MCF 10A (cell line): ENCODE measurements around the gene SCAMP2. TPM values are rescaled to one million over a fixed set of nuclear protein-coding genes. Genes with fewer than 3 reads are reported as not detected.

Experiments used
- BruUV-seq: library from RNA; stranded (reverse); fragments of 400-500 nt; replicated peaks from 2 replicates; lab custom pipeline; 2021; lab: Mats Ljungman, UMichigan
- CTCF ChIA-PET: fragments of 300-600 bp; sonication (Branson Sonifier 250); formaldehyde crosslinking; extraction: SDS; loops from one replicate; lab custom pipeline; 2021; ENCODE audit warnings: antibody characterized with exemption, inconsistent platforms; lab: Yijun Ruan, JAX
- POLR2A ChIA-PET: fragments of 300-600, 350-650 bp; sonication (Branson Sonifier 250); formaldehyde crosslinking; extraction: SDS; loops from one replicate; lab custom pipeline; 2020; ENCODE audit warnings: antibody characterized with exemption, inconsistent platforms; lab: Yijun Ruan, JAX
- DNase-seq: peaks from one replicate; pipeline ENCODE4 v3.0.0-alpha.2; 2018; ENCODE audit not compliant: unreplicated experiment
- H3K27ac Mint-ChIP-seq: one replicate; pipeline ENCODE4 v1.8.0; 2022; ENCODE audit warnings: mild to moderate bottlenecking, low read depth, mixed read lengths; ENCODE audit not compliant: unreplicated experiment
- H3K27me3 Mint-ChIP-seq: one replicate; pipeline ENCODE4 v1.8.0; 2022; ENCODE audit warnings: mixed read lengths; ENCODE audit not compliant: insufficient read depth, unreplicated experiment
- H3K36me3 Mint-ChIP-seq: one replicate; pipeline ENCODE4 v1.8.0; 2022; ENCODE audit warnings: mild to moderate bottlenecking, moderate library complexity, mixed read lengths; ENCODE audit not compliant: insufficient read depth, unreplicated experiment
- H3K4me1 Mint-ChIP-seq: one replicate; pipeline ENCODE4 v1.8.0; 2022; ENCODE audit warnings: mixed read lengths; ENCODE audit not compliant: insufficient read depth, unreplicated experiment
- H3K4me3 Mint-ChIP-seq: one replicate; pipeline ENCODE4 v1.8.0; 2022; ENCODE audit warnings: mild to moderate bottlenecking, moderate library complexity, mixed read lengths; ENCODE audit not compliant: unreplicated experiment
- H3K9me3 Mint-ChIP-seq: one replicate; pipeline ENCODE4 v1.8.0; 2022; ENCODE audit warnings: mixed read lengths; ENCODE audit not compliant: unreplicated experiment
- CTCF ChIP-seq: fragments of 200-600 bp; IDR thresholded peaks from one replicate; pipeline ENCODE4 v1.8.0; 2022; ENCODE audit warnings: antibody characterized with exemption, mild to moderate bottlenecking; ENCODE audit not compliant: unreplicated experiment
- intact Hi-C: fragments of 100-400 bp; cut with micrococcal nuclease; formaldehyde crosslinking; loops from 2 replicates; pipeline ENCODE4 v1.14.1; 2022
- total RNA-seq: library from RNA; stranded (reverse); gene quantifications from 2 replicates; pipeline ENCODE4 v1.2.3, GENCODE V29; 2022

The SCAMP2 gene
- total RNA-seq, 1 experiment from 2014 or later: 64.4 TPM

GRCh38 chr15:74830868-74831267, 42.3 kb downstream of the SCAMP2 start:
- peaks cover 6% of the 10 kb centered on the region for H3K4me1 Mint-ChIP-seq
- no peak overlapping the region for H3K27ac Mint-ChIP-seq
- intact Hi-C loops: no loop called here
- ChIA-PET CTCF (interaction anchor here (0.6 to 1.7 kb wide), 4 partner anchors 46 to 185 kb away, joined by 3 to 8 read pairs (median 5); no protein-coding TSS in a partner anchor), POLR2A (interaction anchor here (1.0 kb wide), 1 partner anchor 60 kb away, joined by 7 read pairs; no protein-coding TSS in a partner anchor)
- TF ChIP-seq CTCF: no peak
- H3K4me3 Mint-ChIP-seq: no peak overlapping the region
- H3K9me3 Mint-ChIP-seq: no peaks in the 10 kb centered on the region
- no TSS peak for BruUV-seq
- peaks cover 5% of the 10 kb centered on the region for H3K36me3 Mint-ChIP-seq
- no peak for DNase-seq
- peaks cover 18% of the 10 kb centered on the region for H3K27me3 Mint-ChIP-seq

- Mint-ChIP-seq H3K4me3 (no peak overlapping the region), H3K27me3 (peaks cover 27% of the 10 kb centered on the region), H3K27ac (no peak overlapping the region), H3K9me3 (no peaks in the 10 kb centered on the region), H3K36me3 (no peaks in the 10 kb centered on the region), H3K4me1 (peaks cover 3% of the 10 kb centered on the region)
- POLR2A ChIA-PET: interaction anchor here (1.0 to 1.1 kb wide), 2 partner anchors 10 to 59 kb away, joined by 3 to 7 read pairs; no protein-coding TSS in a partner anchor
- CTCF ChIA-PET: interaction anchor here (0.9 to 1.7 kb wide), 4 partner anchors 9 to 61 kb away, joined by 3 to 8 read pairs (median 5); no protein-coding TSS in a partner anchor
- BruUV-seq: no TSS peak
- no peak for DNase-seq
- intact Hi-C loops: no loop called here
- no peak for TF ChIP-seq CTCF
Observed at GRCh38 chr15:74829991-74830390, 43.2 kb downstream of the SCAMP2 start.

- Mint-ChIP-seq H3K4me3 (no peak overlapping the region), H3K9me3 (no peaks in the 10 kb centered on the region), H3K36me3 (no peaks in the 10 kb centered on the region), H3K27ac (no peak overlapping the region), H3K27me3 (peaks cover 32% of the 10 kb centered on the region), H3K4me1 (no peaks in the 10 kb centered on the region)
- no TSS peak for BruUV-seq
- intact Hi-C loops: no loop called here
- POLR2A ChIA-PET: interaction anchor here (0.9 to 1.1 kb wide), 2 partner anchors 10 to 22 kb away, joined by 3 to 4 read pairs; no protein-coding TSS in a partner anchor
- DNase-seq: no peak
- no peak for TF ChIP-seq CTCF
- CTCF ChIA-PET: interaction anchor here (0.8 to 1.5 kb wide), 6 partner anchors 8 to 458 kb away, joined by 3 to 6 read pairs (median 3); no protein-coding TSS in a partner anchor
Observed at GRCh38 chr15:74829486-74829885, 43.7 kb downstream of the SCAMP2 start.

- no peaks in the 10 kb centered on the region for H3K36me3 Mint-ChIP-seq
- peaks cover 35% of the 10 kb centered on the region for H3K27me3 Mint-ChIP-seq
- TF ChIP-seq CTCF: no peak
- no peaks in the 10 kb centered on the region for H3K9me3 Mint-ChIP-seq
- H3K4me1 Mint-ChIP-seq: no peaks in the 10 kb centered on the region
- DNase-seq: no peak
- POLR2A ChIA-PET: interaction anchor here (0.9 to 1.1 kb wide), 2 partner anchors 9 to 21 kb away, joined by 3 to 4 read pairs; no protein-coding TSS in a partner anchor
- H3K4me3 Mint-ChIP-seq: no peak overlapping the region
- CTCF ChIA-PET: interaction anchor here (0.8 to 1.7 kb wide), 6 partner anchors 8 to 457 kb away, joined by 3 to 7 read pairs (median 3); no protein-coding TSS in a partner anchor
- BruUV-seq: no TSS peak
- no peak overlapping the region for H3K27ac Mint-ChIP-seq
- intact Hi-C loops: no loop called here
Observed at GRCh38 chr15:74828835-74829234, 44.3 kb downstream of the SCAMP2 start.
